A549 (cell line): ENCODE results near the gene SYDE1. TPM values are rescaled to one million over a fixed set of nuclear protein-coding genes. Genes with fewer than 3 reads are reported as not detected.

Experiments
- ATAC-seq, 2 experiments: fragments of 200-7000 bp in 1 of 2; fragments of >200 bp in 1 of 2; cut with Nextera tagmentation in 1 of 2; cut with Tn5 transposase in 1 of 2; 3 replicates each; pipeline versions ENCODE4 v1.8.0 to v1.9.1; 2018 to 2020; ENCODE audit warnings: mild to moderate bottlenecking in 1 of 2, moderate library complexity in 1 of 2
- CTCF ChIA-PET: fragments of 300-600 bp; sonication (Branson Sonifier 250); formaldehyde crosslinking; extraction: SDS; loops from one replicate; lab custom pipeline; 2021; ENCODE audit warnings: antibody characterized with exemption, inconsistent platforms; lab: Yijun Ruan, JAX
- POLR2A ChIA-PET: fragments of 350-600 bp; formaldehyde crosslinking; extraction: SDS; loops from one replicate; lab custom pipeline; 2021; ENCODE audit warnings: antibody characterized with exemption, inconsistent platforms; lab: Yijun Ruan, JAX
- DNase-seq, 2 experiments: peaks; one replicate each; pipeline versions ENCODE4 v3.0.0 to v3.0.0-alpha.2; 2011 to 2016; ENCODE audit warnings: low read depth in 1 of 2, low spot score in 1 of 2
- FAIRE-seq: peaks from 2 replicates; lab custom pipeline; 2011; peaks lifted over from hg19 to GRCh38; lab: Jason Lieb, UNC
- H3K27ac ChIP-seq, 2 experiments: fragments of >200 bp; sonication (Bioruptor Twin); formaldehyde crosslinking; 3 replicates each; pipeline ENCODE4 v1.5.1; 2016 to 2017
- H3K4me1 ChIP-seq: fragments of >200 bp; sonication (Bioruptor Twin); formaldehyde crosslinking; 3 replicates; pipeline ENCODE4 v1.6.1; 2016
- H3K4me2 ChIP-seq: fragments of >200 bp; sonication (Bioruptor Twin); formaldehyde crosslinking; 3 replicates; pipeline ENCODE4 v1.6.1; 2016
- H3K4me3 ChIP-seq: fragments of >200 bp; sonication (Bioruptor Twin); formaldehyde crosslinking; 3 replicates; pipeline ENCODE4 v1.5.1; 2016
- H3K9me3 ChIP-seq: fragments of >200 bp; sonication (Bioruptor Twin); formaldehyde crosslinking; 3 replicates; pipeline ENCODE4 v1.6.1; 2016
- CTCF ChIP-seq: fragments of >200 bp; sonication (Bioruptor Twin); formaldehyde crosslinking; IDR thresholded peaks from 3 replicates; pipeline ENCODE4 v1.5.1; 2016
- ELK1 ChIP-seq: fragments of 150-350 bp; IDR thresholded peaks from 2 replicates; pipeline ENCODE4 v1.6.1; 2014; ENCODE audit warnings: low read depth, mild to moderate bottlenecking, low read length
- ESRRA ChIP-seq: fragments of 150-350 bp; IDR thresholded peaks from 2 replicates; pipeline ENCODE4 v1.6.1; 2014; ENCODE audit warnings: mild to moderate bottlenecking, low read length, borderline replicate concordance
- RAD21 ChIP-seq, 2 experiments: fragments of >200 bp in 1 of 2; sonication (Bioruptor Twin) in 1 of 2; formaldehyde crosslinking in 1 of 2; IDR thresholded peaks in 1 of 2; conservative IDR thresholded peaks in 1 of 2; 2 replicates in 1 of 2; 3 replicates in 1 of 2; pipeline ENCODE4 v1.6.1; 2012 to 2018; ENCODE audit warnings: inconsistent platforms in 1 of 2
- TFCP2L1 ChIP-seq: fragments of 250-450 bp; sonication (Bioruptor Pico); IDR thresholded peaks from 2 replicates; pipeline ENCODE4 v1.5.0; 2021; ENCODE audit warnings: mild to moderate bottlenecking
- ZC3H11A ChIP-seq: fragments of 450-650 bp; IDR thresholded peaks from 2 replicates; pipeline ENCODE4 v1.6.1; 2014; ENCODE audit warnings: antibody characterized with exemption, mild to moderate bottlenecking
- WGBS: methylation state at CpG from one replicate; pipeline ENCODE4 v1.1.6; 2017; ENCODE audit errors: missing lambda C conversion rate; 5-methylcytosine and 5-hydroxymethylcytosine counted together
- polyA plus RNA-seq, 4 experiments: library from polyadenylated mRNA; depleted of rRNA in 3 of 4; stranded (reverse); fragments of >200 nt; fragmentation: RNase III in 1 of 4; extraction: RNeasy Plus Mini Kit Qiagen cat#74134 plus additional on column Dnase treatment in 1 of 4; gene quantifications; 2 replicates in 3 of 4; 3 replicates in 1 of 4; pipeline ENCODE4 v1.2.3, GENCODE V29; 2011 to 2017
- small RNA-seq, 6 experiments: library from RNA; depleted of rRNA; stranded (forward); fragments of <200 nt; gene quantifications; one replicate each; pipeline ENCODE3, GENCODE V24; 2012
- TF ChIP-seq, protein P1 (sequence below): IDR thresholded peaks from 2 replicates; pipeline ENCODE4 v1.6.1; 2012

Gene SYDE1
- polyA plus RNA-seq, 2 of the 4 experiments (the other 2 are of a cell fraction), result 5.5 to 8.8 TPM

DNA sequence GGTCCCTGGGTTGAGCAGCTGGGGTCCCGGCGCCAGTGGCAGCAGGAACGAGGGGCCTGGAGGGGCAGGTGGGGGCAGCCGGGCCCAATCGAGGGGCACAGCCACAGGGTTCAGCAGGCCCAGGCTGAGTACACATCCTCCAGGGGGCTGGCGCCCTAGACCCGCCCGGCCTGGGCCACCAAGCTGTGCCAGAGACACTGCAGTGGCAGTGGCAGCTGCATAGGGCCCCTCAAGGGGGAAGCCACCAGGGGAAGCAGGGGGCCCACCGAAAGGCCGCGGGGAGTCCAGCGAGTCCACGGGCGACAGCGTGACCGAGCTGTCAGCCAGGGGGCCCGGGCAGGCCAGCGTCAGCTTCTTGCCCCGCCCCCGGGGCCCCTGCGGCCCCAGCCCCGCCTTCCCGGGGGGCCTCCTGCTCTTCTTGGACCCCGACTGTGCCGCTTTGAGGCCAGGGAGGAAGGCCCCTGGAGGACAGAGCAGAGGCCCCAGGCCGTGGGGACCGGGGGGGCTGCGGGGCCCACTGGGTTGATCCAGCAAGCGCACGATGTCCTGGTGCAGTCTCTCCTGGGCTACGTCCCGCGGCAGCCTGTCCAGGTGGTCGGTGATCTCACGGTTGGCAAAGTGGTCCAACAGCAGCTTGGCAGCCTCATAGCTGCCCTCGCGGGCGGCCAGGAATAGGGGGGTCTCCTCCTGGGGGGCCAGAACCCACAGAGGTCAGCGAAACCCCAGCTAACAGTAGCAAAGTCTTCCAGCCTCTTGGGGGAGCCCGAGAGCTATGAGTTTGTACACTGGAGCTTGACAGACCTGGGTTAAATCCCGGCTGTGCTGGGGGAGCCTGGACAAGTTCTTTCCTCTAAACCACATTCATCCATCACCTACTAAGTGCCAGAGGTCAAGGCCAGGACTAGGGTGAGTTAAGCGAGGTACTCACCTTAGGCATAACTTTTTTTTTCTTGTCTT lies 54.1 kb downstream of the SYDE1 start:
- Histone ChIP-seq H3K9me3 (peaks cover 10% of the 10 kb centered on the region), H3K4me1 (no peaks in the 10 kb centered on the region), H3K4me3 (no peak overlapping the region), H3K4me2 (no peak overlapping the region), H3K27ac (no peak overlapping the region)
- no peak for TF ChIP-seq TFCP2L1 (CRISPR knock-in tag)
- no peak for TF ChIP-seq ZC3H11A
- TF ChIP-seq ESRRA, result no peak
- peak; percentile 54 for TF ChIP-seq CTCF
- no peak for TF ChIP-seq ELK1
- TF ChIP-seq RAD21 (conservative IDR thresholded peaks at IDR 0.05 in 1 of 2, IDR thresholded peaks at IDR 0.05 in 1 of 2), result peak; percentile 54 to 66; a peak in 4 of 5 replicates
- TF ChIP-seq, protein P1, sequence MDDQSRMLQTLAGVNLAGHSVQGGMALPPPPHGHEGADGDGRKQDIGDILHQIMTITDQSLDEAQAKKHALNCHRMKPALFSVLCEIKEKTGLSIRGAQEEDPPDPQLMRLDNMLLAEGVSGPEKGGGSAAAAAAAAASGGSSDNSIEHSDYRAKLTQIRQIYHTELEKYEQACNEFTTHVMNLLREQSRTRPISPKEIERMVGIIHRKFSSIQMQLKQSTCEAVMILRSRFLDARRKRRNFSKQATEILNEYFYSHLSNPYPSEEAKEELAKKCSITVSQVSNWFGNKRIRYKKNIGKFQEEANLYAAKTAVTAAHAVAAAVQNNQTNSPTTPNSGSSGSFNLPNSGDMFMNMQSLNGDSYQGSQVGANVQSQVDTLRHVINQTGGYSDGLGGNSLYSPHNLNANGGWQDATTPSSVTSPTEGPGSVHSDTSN, result no peak
- WGBS, result 55% methylated on average over 12 of the region's 42 CpGs
- CTCF ChIA-PET, result interaction anchor here (0.8 to 2.4 kb wide), 14 partner anchors 9 to 399 kb away, joined by 3 to 14 read pairs (median 4); no protein-coding TSS in a partner anchor
- POLR2A ChIA-PET, result interaction anchor here (0.5 kb wide), 1 partner anchor 393 kb away, joined by 4 read pairs; no protein-coding TSS in a partner anchor
- DNase-seq, result peak; percentile 55 to 64
- ATAC-seq, result peak; percentile 59 to 91; a peak in 4 of 6 replicates
- no peak for FAIRE-seq

Small RNA genes within 50 kb of the gene (small RNA-seq; reads per million reads assigned to genes)
- gene RNU6-782P, result 0 to 2.1 (median 0) reads per million in 6 experiments

Other genes with a start within 250 kb of the SYDE1 start
- gene OR7A17, start 221.3 kb upstream of the SYDE1 start, polyA plus RNA-seq (2011; rRNA removed), result not detected in 2 replicates
- gene OR7A17, start 221.3 kb upstream of the SYDE1 start, polyA plus RNA-seq (2017; fragmentation: RNase III; extraction: RNeasy Plus Mini Kit Qiagen cat#74134 plus additional on column Dnase treatment), result not detected in 3 replicates
- not detected in 2 replicates for gene OR7C2, start 165.9 kb upstream of the SYDE1 start, polyA plus RNA-seq (2011; rRNA removed)
- not detected in 3 replicates for gene OR7C2, start 165.9 kb upstream of the SYDE1 start, polyA plus RNA-seq (2017; fragmentation: RNase III; extraction: RNeasy Plus Mini Kit Qiagen cat#74134 plus additional on column Dnase treatment)
- not detected in 2 replicates for gene SLC1A6, start 127.5 kb upstream of the SYDE1 start, polyA plus RNA-seq (2011; rRNA removed)
- not detected in 3 replicates for gene SLC1A6, start 127.5 kb upstream of the SYDE1 start, polyA plus RNA-seq (2017; fragmentation: RNase III; extraction: RNeasy Plus Mini Kit Qiagen cat#74134 plus additional on column Dnase treatment)
- not detected in 2 replicates for gene CASP14, start 57.9 kb upstream of the SYDE1 start, polyA plus RNA-seq (2011; rRNA removed)
- not detected in 3 replicates for gene CASP14, start 57.9 kb upstream of the SYDE1 start, polyA plus RNA-seq (2017; fragmentation: RNase III; extraction: RNeasy Plus Mini Kit Qiagen cat#74134 plus additional on column Dnase treatment)
- gene OR1I1, start 25.2 kb upstream of the SYDE1 start, polyA plus RNA-seq (2011; rRNA removed), result not detected in 2 replicates
- gene OR1I1, start 25.2 kb upstream of the SYDE1 start, polyA plus RNA-seq (2017; fragmentation: RNase III; extraction: RNeasy Plus Mini Kit Qiagen cat#74134 plus additional on column Dnase treatment), result not detected in 3 replicates
- 14.7 and 21.3 TPM in 2 replicates for gene NOTCH3, start 93.6 kb downstream of the SYDE1 start, polyA plus RNA-seq (2011; rRNA removed)
- 6.4 to 9.5 TPM (median 6.9 TPM) in 3 replicates for gene NOTCH3, start 93.6 kb downstream of the SYDE1 start, polyA plus RNA-seq (2017; fragmentation: RNase III; extraction: RNeasy Plus Mini Kit Qiagen cat#74134 plus additional on column Dnase treatment)
- 0.12 and 0.29 TPM in 2 replicates for gene EPHX3, start 125.0 kb downstream of the SYDE1 start, polyA plus RNA-seq (2011; rRNA removed)
- gene EPHX3, start 125.0 kb downstream of the SYDE1 start, polyA plus RNA-seq (2017; fragmentation: RNase III; extraction: RNeasy Plus Mini Kit Qiagen cat#74134 plus additional on column Dnase treatment), result 0.05 to 0.08 TPM (median 0.08 TPM) in 3 replicates
- 8.3 and 11.8 TPM in 2 replicates for gene BRD4, start 225.1 kb downstream of the SYDE1 start, polyA plus RNA-seq (2011; rRNA removed)
- 22.5 to 23.3 TPM (median 23.1 TPM) in 3 replicates for gene BRD4, start 225.1 kb downstream of the SYDE1 start, polyA plus RNA-seq (2017; fragmentation: RNase III; extraction: RNeasy Plus Mini Kit Qiagen cat#74134 plus additional on column Dnase treatment)